GM23338 (cell line): ENCODE data around the gene KPNA2.

Source experiments
- CTCF ChIP-seq, 2 experiments: fragments of 200-600 bp in 1 of 2; sonication (generic) in 1 of 2; conservative IDR thresholded peaks; 2 replicates each; pipeline versions ENCODE4 v1.5.1 to v1.6.1; 2016 to 2017; ENCODE audit warnings: antibody characterized with exemption in 2 of 2, low read depth in 2 of 2, mild to moderate bottlenecking in 2 of 2, moderate library complexity in 1 of 2
- EZH2phosphoT487 ChIP-seq: fragments of 200-600 bp; sonication (generic); IDR thresholded peaks from one replicate; pipeline ENCODE4 v1.8.1; 2018; ENCODE audit warnings: antibody characterized with exemption; ENCODE audit not compliant: unreplicated experiment
- POLR2AphosphoS5 ChIP-seq: IDR thresholded peaks from 2 replicates; pipeline ENCODE4 v1.6.1; 2016; ENCODE audit warnings: antibody characterized with exemption, low read depth
- REST ChIP-seq: IDR thresholded peaks from one replicate; pipeline ENCODE4 v1.6.1; 2018; ENCODE audit warnings: antibody characterized with exemption; ENCODE audit not compliant: unreplicated experiment

GRCh38 chr17:68013385-68013784, 22.1 kb upstream of the KPNA2 start:
- TF ChIP-seq CTCF (conservative IDR thresholded peaks at IDR 0.05; ENCODE audit: low read depth in 2 of 2): no peak
- TF ChIP-seq POLR2AphosphoS5: no peak
- no peak for TF ChIP-seq EZH2phosphoT487
- TF ChIP-seq REST: no peak
